ENCODE results near the gene ANXA4. TPM values are rescaled to one million over a fixed set of nuclear protein-coding genes. Genes with fewer than 3 reads are reported as not detected.

ANXA4 gene
- total and polyA plus RNA-seq, 2 experiments from 2014 or later = 107 to 231 TPM

GRCh38 chr2:69846182-69847067, 104.5 kb downstream of the ANXA4 start:
- no peaks in the 10 kb centered on the region for H3K79me2 ChIP-seq
- H3K4me2 ChIP-seq = no peak overlapping the region
- no peaks in the 10 kb centered on the region for H3K36me3 ChIP-seq (replicated peaks; ENCODE audit: insufficient read depth, low read depth)
- DNase-seq (ENCODE audit: low spot score) = no peak
- H3K9me2 ChIP-seq (replicated peaks; ENCODE audit: insufficient read depth) = no peaks in the 10 kb centered on the region
- WGBS (ENCODE audit: low lambda C conversion rate, missing lambda C conversion rate) = 86% methylated on average over 9 of the region's 9 CpGs
- no peaks in the 10 kb centered on the region for H4K20me1 ChIP-seq (ENCODE audit: insufficient read depth, poor library complexity, severe bottlenecking)
- H3K4me3 ChIP-seq = no peak overlapping the region
- H2AFZ ChIP-seq = no peak overlapping the region
- no peaks in the 10 kb centered on the region for H3K4me1 ChIP-seq (ENCODE audit: insufficient read depth)
- no peaks in the 10 kb centered on the region for H3K27me3 ChIP-seq
- no peaks in the 10 kb centered on the region for H3K9me3 ChIP-seq (ENCODE audit: low read depth)
- H3K27ac ChIP-seq = no peak overlapping the region
- TF ChIP-seq EZH2 (IDR thresholded peaks at IDR 0.05; ENCODE audit: borderline replicate concordance) (no peak), CTCF (IDR thresholded peaks at IDR 0.05; ENCODE audit: poor library complexity) (no peak), EZH2phosphoT487 (IDR thresholded peaks at IDR 0.05; ENCODE audit: low read depth, severe bottlenecking, unreplicated experiment) (no peak)

- no peak overlapping the region for H3K4me2 ChIP-seq
- no peaks in the 10 kb centered on the region for H3K9me2 ChIP-seq (replicated peaks; ENCODE audit: insufficient read depth)
- H3K27ac ChIP-seq = no peak overlapping the region
- H3K4me1 ChIP-seq (ENCODE audit: insufficient read depth) = no peaks in the 10 kb centered on the region
- no peak overlapping the region for H3K4me3 ChIP-seq
- H3K79me2 ChIP-seq = no peaks in the 10 kb centered on the region
- TF ChIP-seq EZH2 (IDR thresholded peaks at IDR 0.05; ENCODE audit: borderline replicate concordance) (no peak), CTCF (IDR thresholded peaks at IDR 0.05; ENCODE audit: poor library complexity) (no peak), EZH2phosphoT487 (IDR thresholded peaks at IDR 0.05; ENCODE audit: low read depth, severe bottlenecking, unreplicated experiment) (no peak)
- no peaks in the 10 kb centered on the region for H3K27me3 ChIP-seq
- H4K20me1 ChIP-seq (ENCODE audit: insufficient read depth, poor library complexity, severe bottlenecking) = no peaks in the 10 kb centered on the region
- DNase-seq (ENCODE audit: low spot score) = no peak
- no peaks in the 10 kb centered on the region for H3K36me3 ChIP-seq (replicated peaks; ENCODE audit: insufficient read depth, low read depth)
- no peak overlapping the region for H2AFZ ChIP-seq
- H3K9me3 ChIP-seq (ENCODE audit: low read depth) = no peaks in the 10 kb centered on the region
- 93% methylated on average over 5 of the region's 5 CpGs for WGBS (ENCODE audit: low lambda C conversion rate, missing lambda C conversion rate)
Observed at GRCh38 chr2:69847068-69847828, 105.3 kb downstream of the ANXA4 start.

GRCh38 chr2:69848186-69848790, 106.4 kb downstream of the ANXA4 start:
- Histone ChIP-seq H3K79me2 (no peaks in the 10 kb centered on the region), H3K9me2 (replicated peaks; ENCODE audit: insufficient read depth) (no peaks in the 10 kb centered on the region), H3K4me3 (no peak overlapping the region), H3K36me3 (replicated peaks; ENCODE audit: insufficient read depth, low read depth) (no peaks in the 10 kb centered on the region), H3K9me3 (ENCODE audit: low read depth) (no peaks in the 10 kb centered on the region), H3K4me2 (no peak overlapping the region), H3K27ac (peak overlapping the region; percentile 49), H3K27me3 (no peaks in the 10 kb centered on the region), H4K20me1 (ENCODE audit: insufficient read depth, poor library complexity, severe bottlenecking) (no peaks in the 10 kb centered on the region), H2AFZ (no peak overlapping the region), H3K4me1 (ENCODE audit: insufficient read depth) (no peaks in the 10 kb centered on the region)
- WGBS (ENCODE audit: low lambda C conversion rate, missing lambda C conversion rate) = 86% methylated on average over 7 of the region's 7 CpGs
- no peak for TF ChIP-seq EZH2 (IDR thresholded peaks at IDR 0.05; ENCODE audit: borderline replicate concordance)
- no peak for TF ChIP-seq CTCF (IDR thresholded peaks at IDR 0.05; ENCODE audit: poor library complexity)
- no peak for TF ChIP-seq EZH2phosphoT487 (IDR thresholded peaks at IDR 0.05; ENCODE audit: low read depth, severe bottlenecking, unreplicated experiment)
- no peak for DNase-seq (ENCODE audit: low spot score)
